Ectodermal cell (in vitro differentiated cells): ENCODE measurements around the gene APBA2.
A peak's percentile ranks its signal among the peaks of the same experiment; 100 is the strongest.

Experiments used
- H3K27ac ChIP-seq: 2 replicates; pipeline ENCODE4 v1.7.0; 2013; ENCODE audit warnings: mild to moderate bottlenecking, low read depth, low read length; ENCODE audit not compliant: insufficient read depth, poor library complexity, severe bottlenecking
- H3K27me3 ChIP-seq: 2 replicates; pipeline ENCODE4 v1.7.0; 2013; ENCODE audit warnings: mild to moderate bottlenecking, low read length; ENCODE audit not compliant: insufficient read depth, control insufficient read depth, poor library complexity, severe bottlenecking
- H3K36me3 ChIP-seq: one replicate; pipeline ENCODE4 v1.7.0; 2013; ENCODE audit warnings: low read length; ENCODE audit not compliant: control insufficient read depth, insufficient read depth
- H3K4me1 ChIP-seq: one replicate; pipeline ENCODE4 v1.7.0; 2013; ENCODE audit warnings: low read length; ENCODE audit not compliant: control insufficient read depth, insufficient read depth
- H3K4me3 ChIP-seq: 2 replicates; pipeline ENCODE4 v1.7.0; 2013; ENCODE audit warnings: low read depth, low read length, control low read depth; ENCODE audit not compliant: insufficient read depth
- H3K9me3 ChIP-seq: 2 replicates; pipeline ENCODE4 v1.7.0; 2013; ENCODE audit warnings: mild to moderate bottlenecking, low read length, moderate library complexity; ENCODE audit not compliant: control insufficient read depth
- WGBS, 2 experiments: methylation state at CpG; one replicate each; pipeline ENCODE4 v1.1.7; 2013; ENCODE audit warnings: missing lambda C conversion rate in 2 of 2; 5-methylcytosine and 5-hydroxymethylcytosine counted together

Gene APBA2

DNA sequence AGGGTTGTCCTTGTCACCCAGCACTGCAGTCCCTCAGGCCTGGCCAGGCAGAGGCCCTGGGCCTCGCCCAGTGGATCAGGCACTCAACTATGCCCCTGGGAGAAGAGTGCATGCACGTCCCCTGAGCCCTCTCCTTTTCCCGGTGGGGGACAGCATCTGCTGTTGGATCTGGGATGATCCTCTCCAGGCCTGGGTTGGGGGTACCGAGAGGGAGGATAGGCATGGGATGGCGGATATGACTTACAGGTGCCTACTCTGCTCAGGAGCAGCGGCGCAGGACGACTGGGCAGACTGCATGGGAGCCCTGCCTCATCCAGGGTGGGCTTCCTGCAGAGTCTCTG, 9.0 kb upstream of the APBA2 start:
- 75 to 76% methylated on average over 8 of the region's 8 CpGs for WGBS, 2 experiments
- no peaks in the 10 kb centered on the region for H3K27me3 ChIP-seq
- H3K9me3 ChIP-seq: peaks cover 3% of the 10 kb centered on the region
- H3K4me3 ChIP-seq: no peak overlapping the region
- H3K4me1 ChIP-seq: peaks cover 30% of the 10 kb centered on the region
- peak overlapping the region; percentile 54 for H3K27ac ChIP-seq
- H3K36me3 ChIP-seq: no peaks in the 10 kb centered on the region

DNA sequence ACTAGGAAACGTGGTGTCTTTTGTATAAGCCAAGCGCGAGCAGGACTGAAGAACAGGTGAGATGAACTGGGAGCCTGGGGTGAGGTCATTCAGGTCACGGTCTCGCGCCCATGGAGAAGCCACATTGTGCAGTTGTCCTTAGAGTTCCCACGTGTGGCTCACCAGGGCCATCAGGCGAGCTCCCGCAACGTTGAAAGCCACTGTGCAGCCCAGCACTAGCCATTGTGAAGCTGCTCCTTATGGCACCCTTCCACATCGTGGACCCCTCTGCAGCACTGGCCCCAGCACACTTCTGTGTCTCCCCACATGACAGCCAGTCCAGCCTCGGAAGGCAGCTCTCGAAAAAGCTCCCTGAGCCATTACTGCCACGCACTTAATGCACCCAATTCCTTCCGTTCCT, 7.6 kb upstream of the APBA2 start:
- Histone ChIP-seq H3K9me3 (no peaks in the 10 kb centered on the region), H3K4me3 (no peak overlapping the region), H3K36me3 (no peaks in the 10 kb centered on the region), H3K4me1 (peaks cover 26% of the 10 kb centered on the region), H3K27me3 (no peaks in the 10 kb centered on the region), H3K27ac (no peak overlapping the region)
- WGBS, 2 experiments: 90% methylated on average over 15 of the region's 15 CpGs

- WGBS, 2 experiments: 91 to 92% methylated on average over 9 of the region's 9 CpGs
- Histone ChIP-seq H3K36me3 (no peaks in the 10 kb centered on the region), H3K9me3 (no peaks in the 10 kb centered on the region), H3K27ac (no peak overlapping the region), H3K4me1 (peaks cover 24% of the 10 kb centered on the region), H3K4me3 (no peak overlapping the region), H3K27me3 (no peaks in the 10 kb centered on the region)
Measured at GRCh38 chr15:28879551-28879950, 6.2 kb upstream of the APBA2 start.

- H3K36me3 ChIP-seq: no peaks in the 10 kb centered on the region
- peaks cover 5% of the 10 kb centered on the region for H3K27me3 ChIP-seq
- no peak overlapping the region for H3K4me3 ChIP-seq
- peaks cover 24% of the 10 kb centered on the region for H3K4me1 ChIP-seq
- no peak overlapping the region for H3K27ac ChIP-seq
- WGBS, 2 experiments: 90 to 92% methylated on average over 5 of the region's 5 CpGs
- no peaks in the 10 kb centered on the region for H3K9me3 ChIP-seq
Measured at GRCh38 chr15:28880680-28881079, 5.1 kb upstream of the APBA2 start.

- WGBS, 2 experiments: 74 to 75% methylated on average over 3 of the region's 3 CpGs
- Histone ChIP-seq H3K4me1 (peaks cover 19% of the 10 kb centered on the region), H3K9me3 (no peaks in the 10 kb centered on the region), H3K27ac (no peak overlapping the region), H3K36me3 (no peaks in the 10 kb centered on the region), H3K4me3 (no peak overlapping the region), H3K27me3 (peaks cover 5% of the 10 kb centered on the region)
Measured at GRCh38 chr15:28881170-28881569, 4.6 kb upstream of the APBA2 start.

DNA sequence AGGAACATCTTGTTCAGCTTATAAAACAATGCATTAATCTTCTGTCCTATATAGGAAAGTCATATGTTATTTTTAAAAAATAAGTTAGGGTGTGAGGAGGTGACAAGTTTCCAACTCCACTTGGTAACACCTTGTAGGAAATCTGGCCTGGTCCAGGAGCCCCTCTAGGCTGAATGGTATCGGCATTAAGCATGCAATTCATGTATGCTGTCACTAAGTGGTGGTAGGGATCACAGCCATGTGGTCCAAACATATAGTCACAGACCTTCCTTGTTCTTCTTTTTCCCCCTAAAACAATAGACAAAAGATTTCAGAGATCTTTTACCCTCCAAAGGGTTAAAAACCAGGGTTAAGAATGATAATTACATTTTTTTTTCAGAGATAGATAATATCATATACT, 4.2 kb upstream of the APBA2 start:
- Histone ChIP-seq H3K4me3 (no peak overlapping the region), H3K27me3 (peaks cover 5% of the 10 kb centered on the region), H3K27ac (no peak overlapping the region), H3K4me1 (peaks cover 16% of the 10 kb centered on the region), H3K9me3 (no peaks in the 10 kb centered on the region), H3K36me3 (no peaks in the 10 kb centered on the region)
- 82 to 91% methylated on average over 1 of the region's 1 CpG for WGBS, 2 experiments

- Histone ChIP-seq H3K9me3 (no peaks in the 10 kb centered on the region), H3K27me3 (peaks cover 5% of the 10 kb centered on the region), H3K27ac (no peak overlapping the region), H3K36me3 (no peaks in the 10 kb centered on the region), H3K4me3 (no peak overlapping the region), H3K4me1 (peaks cover 31% of the 10 kb centered on the region)
- 81 to 83% methylated on average over 11 of the region's 11 CpGs for WGBS, 2 experiments
Measured at GRCh38 chr15:28884151-28884940, 1.4 kb upstream of the APBA2 start.

- WGBS, 2 experiments: 34 to 38% methylated on average over 31 of the region's 31 CpGs
- Histone ChIP-seq H3K27ac (no peak overlapping the region), H3K4me3 (peak overlapping the region; percentile 66), H3K9me3 (no peaks in the 10 kb centered on the region), H3K4me1 (peaks cover 31% of the 10 kb centered on the region), H3K36me3 (no peaks in the 10 kb centered on the region), H3K27me3 (peaks cover 5% of the 10 kb centered on the region)
Measured at GRCh38 chr15:28885128-28885629, 595 bp upstream of the APBA2 start.

GRCh38 chr15:28886431-28887338, 911 bp downstream of the APBA2 start:
- Histone ChIP-seq H3K9me3 (no peaks in the 10 kb centered on the region), H3K27me3 (peaks cover 5% of the 10 kb centered on the region), H3K27ac (no peak overlapping the region), H3K4me3 (peak overlapping the region; percentile 66), H3K36me3 (no peaks in the 10 kb centered on the region), H3K4me1 (peaks cover 31% of the 10 kb centered on the region)
- 24 to 25% methylated on average over 61 of the region's 61 CpGs for WGBS, 2 experiments
